HCT116 (cell line): ENCODE results near the gene DEFB132. TPM values are rescaled to one million over a fixed set of nuclear protein-coding genes. Genes with fewer than 3 reads are reported as not detected.

ENCODE experiments used
- ATAC-seq: fragments of 200-7000 bp; cut with Tn5 transposase; 2 replicates; pipeline ENCODE4 v1.9.1; 2020; ENCODE audit warnings: mild to moderate bottlenecking, moderate library complexity
- BruUV-seq: library from RNA; stranded (reverse); fragments of 400-500 nt; replicated peaks from 2 replicates; lab custom pipeline; 2021; lab: Mats Ljungman, UMichigan
- CTCF ChIA-PET: fragments of 300-600 bp; sonication (Branson Sonifier 250); formaldehyde crosslinking; loops from one replicate; lab custom pipeline; 2021; ENCODE audit warnings: antibody characterized with exemption; lab: Charles Lee
- POLR2A ChIA-PET: fragments of 300-600, 350-600 bp; sonication (Branson Sonifier 250); formaldehyde crosslinking; loops from one replicate; lab custom pipeline; 2021; ENCODE audit warnings: antibody characterized with exemption; lab: Charles Lee
- RAD21 ChIA-PET, 2 experiments: fragments of 300-600 bp; sonication (Branson Sonifier 250); formaldehyde crosslinking; loops; one replicate each; lab custom pipeline; 2023; ENCODE audit warnings: low total read pairs in 2 of 2; ENCODE audit not compliant: uncharacterized antibody in 2 of 2, unreplicated experiment in 2 of 2, low non-redundant PET in 1 of 2; lab: Charles Lee
- DNase-seq: peaks from one replicate; pipeline ENCODE4 v3.0.0-alpha.2; 2010; ENCODE audit warnings: low read depth, low spot score
- H2AFZ ChIP-seq: fragments of 200-600 bp; shearing (Covaris generic), sonication (generic); 2 replicates; pipeline ENCODE4 v1.6.1; 2017; ENCODE audit warnings: low read depth, mixed run types, mixed read lengths, antibody characterized with exemption, low read length; ENCODE audit not compliant: poor library complexity, severe bottlenecking
- H3K27ac ChIP-seq: 2 replicates; pipeline ENCODE4 v1.5.1; 2012; ENCODE audit warnings: low read depth, low read length
- H3K27me3 ChIP-seq: fragments of 200-600 bp; sonication (generic); 2 replicates; pipeline ENCODE4 v1.6.1; 2016; ENCODE audit warnings: mixed run types, low read length, mixed read lengths; ENCODE audit not compliant: insufficient read depth
- H3K36me3 ChIP-seq, 2 experiments: fragments of 200-500 bp in 1 of 2; fragments of 200-600 bp in 1 of 2; sonication (Bioruptor generic) in 1 of 2; sonication (generic) in 1 of 2; 2 replicates each; pipeline versions ENCODE4 v1.5.1 to v1.6.1; 2014 to 2016; ENCODE audit warnings: low read length in 2 of 2, inconsistent platforms in 1 of 2, mixed read lengths in 1 of 2, mixed run types in 1 of 2; ENCODE audit not compliant: insufficient read depth in 2 of 2, control insufficient read depth in 1 of 2
- H3K4me1 ChIP-seq, 2 experiments: fragments of 200-600 bp in 1 of 2; sonication (generic) in 1 of 2; 2 replicates each; pipeline versions ENCODE4 v1.5.1 to v1.6.1; 2012 to 2017; ENCODE audit warnings: low read length in 2 of 2, inconsistent platforms in 1 of 2, mild to moderate bottlenecking in 1 of 2, mixed read lengths in 1 of 2, mixed run types in 1 of 2, moderate library complexity in 1 of 2; ENCODE audit not compliant: insufficient read depth in 2 of 2, control insufficient read depth in 1 of 2
- H3K4me2 ChIP-seq: fragments of 200-600 bp; sonication (generic); 2 replicates; pipeline ENCODE4 v1.6.1; 2017; ENCODE audit warnings: mixed run types, low read length, mixed read lengths
- H3K4me3 ChIP-seq, 2 experiments: fragments of 200-600 bp in 1 of 2; sonication (generic) in 1 of 2; replicated peaks in 1 of 2; 2 replicates each; pipeline ENCODE4 v1.5.1; 2011 to 2016; ENCODE audit warnings: low read length in 2 of 2, control low read depth in 1 of 2, low read depth in 1 of 2, mild to moderate bottlenecking in 1 of 2, mixed read lengths in 1 of 2, mixed run types in 1 of 2
- H3K79me2 ChIP-seq: fragments of 200-600 bp; sonication (generic); 2 replicates; pipeline ENCODE4 v1.6.1; 2017; ENCODE audit warnings: mild to moderate bottlenecking, mixed run types, low read length, moderate library complexity, mixed read lengths; ENCODE audit not compliant: insufficient read depth
- H3K9ac ChIP-seq: fragments of 200-600 bp; sonication (generic); 2 replicates; pipeline ENCODE4 v1.6.1; 2016; ENCODE audit warnings: low read length, mixed read lengths
- H3K9me2 ChIP-seq: fragments of 200-600 bp; sonication (generic), shearing (Covaris generic); 2 replicates; pipeline ENCODE4 v1.6.1; 2017; ENCODE audit warnings: mixed run types, mild to moderate bottlenecking, moderate library complexity; ENCODE audit not compliant: insufficient read depth
- H3K9me3 ChIP-seq, 2 experiments: fragments of 200-500 bp in 1 of 2; fragments of 200-600 bp in 1 of 2; sonication (Bioruptor generic) in 1 of 2; sonication (generic) in 1 of 2; 2 replicates each; pipeline ENCODE4 v1.6.1; 2014 to 2017; ENCODE audit warnings: low read length in 2 of 2, mixed read lengths in 2 of 2, inconsistent platforms in 1 of 2, low read depth in 1 of 2, mild to moderate bottlenecking in 1 of 2, mixed run types in 1 of 2, moderate library complexity in 1 of 2; ENCODE audit not compliant: control insufficient read depth in 1 of 2, insufficient read depth in 1 of 2
- H4K20me1 ChIP-seq: fragments of 200-600 bp; sonication (generic), shearing (Covaris generic); 2 replicates; pipeline ENCODE4 v1.6.1; 2017; ENCODE audit warnings: mixed run types, mild to moderate bottlenecking, moderate library complexity; ENCODE audit not compliant: insufficient read depth
- ATF3 ChIP-seq: IDR thresholded peaks from 2 replicates; pipeline ENCODE4 v1.6.1; 2012
- EZH2phosphoT487 ChIP-seq: fragments of 200-600 bp; IDR thresholded peaks from 2 replicates; pipeline ENCODE4 v1.6.1; 2018; ENCODE audit warnings: antibody characterized with exemption, borderline replicate concordance
- REST ChIP-seq: IDR thresholded peaks from 2 replicates; pipeline ENCODE4 v1.6.1; 2012; ENCODE audit warnings: low read depth
- SRF ChIP-seq: IDR thresholded peaks from 2 replicates; pipeline ENCODE4 v1.6.1; 2012; ENCODE audit warnings: low read depth
- intact Hi-C: fragments of 100-400 bp; cut with micrococcal nuclease; formaldehyde crosslinking; loops from 2 replicates; pipeline ENCODE4 v1.10.0; 2022
- total RNA-seq: library from RNA; stranded (reverse); gene quantifications from one replicate; pipeline ENCODE4 v1.2.1, GENCODE V29; 2021; ENCODE audit not compliant: unreplicated experiment
- TF ChIP-seq, protein P1 (sequence below): IDR thresholded peaks from 2 replicates; pipeline ENCODE4 v1.6.1; 2012

DEFB132 gene
- total RNA-seq, 1 experiment from 2014 or later, result not detected

DNA sequence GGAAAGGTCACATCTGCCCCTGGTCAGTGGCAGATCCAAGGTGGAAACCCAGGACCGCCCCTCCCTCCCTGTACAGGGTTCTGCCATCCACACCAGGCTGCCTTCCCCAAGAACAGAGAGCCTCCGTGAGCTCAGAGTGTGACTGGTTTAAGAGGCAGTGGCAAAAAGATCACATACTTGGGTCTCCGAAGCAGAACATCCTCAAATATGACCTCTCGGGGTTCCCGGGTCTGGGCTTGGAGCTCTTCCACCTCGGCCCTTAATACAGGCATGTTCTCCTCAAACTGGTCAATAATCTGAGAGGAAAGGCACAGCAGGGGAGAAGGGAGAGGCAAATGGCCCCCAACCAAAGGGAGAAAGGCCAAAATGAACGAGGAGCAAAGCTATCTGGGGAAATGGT is 18.3 kb downstream of the DEFB132 start:
- Histone ChIP-seq H3K9me3 (no peaks in the 10 kb centered on the region), H4K20me1 (no peaks in the 10 kb centered on the region), H2AFZ (no peak overlapping the region), H3K36me3 (peaks cover 3 to 26% of the 10 kb centered on the region in 2 experiments; a peak in 2 of 4 replicates), H3K27ac (no peak overlapping the region), H3K4me1 (no peaks in the 10 kb centered on the region), H3K9me2 (no peaks in the 10 kb centered on the region), H3K4me2 (no peak overlapping the region), H3K27me3 (no peaks in the 10 kb centered on the region), H3K79me2 (no peaks in the 10 kb centered on the region), H3K4me3 (no peak overlapping the region), H3K9ac (no peak overlapping the region)
- no TSS peak for BruUV-seq
- ATAC-seq, result no peak
- no peak for DNase-seq
- TF ChIP-seq ATF3 (no peak), EZH2phosphoT487 (no peak), REST (no peak), SRF (no peak)
- TF ChIP-seq, protein P1, sequence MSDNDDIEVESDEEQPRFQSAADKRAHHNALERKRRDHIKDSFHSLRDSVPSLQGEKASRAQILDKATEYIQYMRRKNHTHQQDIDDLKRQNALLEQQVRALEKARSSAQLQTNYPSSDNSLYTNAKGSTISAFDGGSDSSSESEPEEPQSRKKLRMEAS, result no peak
- intact Hi-C loops, result no loop called here
- RAD21 ChIA-PET, result no interaction called here
- CTCF ChIA-PET, result no interaction called here
- POLR2A ChIA-PET, result no interaction called here
